ENCODE measurements around the gene STAM2. TPM values are rescaled to one million over a fixed set of nuclear protein-coding genes. Genes with fewer than 3 reads are reported as not detected.
"Not testable (repeated sequence)": the region's sequence is repeated elsewhere in the genome, so short reads cannot be mapped to it uniquely, and the experiment has no call there.

Gene STAM2
- total RNA-seq, 1 donor from 2014 or later, result 25.7 TPM

GRCh38 chr2:152189622-152190495 lies 14.3 kb upstream of the STAM2 start:
- TF ChIP-seq, protein P1, sequence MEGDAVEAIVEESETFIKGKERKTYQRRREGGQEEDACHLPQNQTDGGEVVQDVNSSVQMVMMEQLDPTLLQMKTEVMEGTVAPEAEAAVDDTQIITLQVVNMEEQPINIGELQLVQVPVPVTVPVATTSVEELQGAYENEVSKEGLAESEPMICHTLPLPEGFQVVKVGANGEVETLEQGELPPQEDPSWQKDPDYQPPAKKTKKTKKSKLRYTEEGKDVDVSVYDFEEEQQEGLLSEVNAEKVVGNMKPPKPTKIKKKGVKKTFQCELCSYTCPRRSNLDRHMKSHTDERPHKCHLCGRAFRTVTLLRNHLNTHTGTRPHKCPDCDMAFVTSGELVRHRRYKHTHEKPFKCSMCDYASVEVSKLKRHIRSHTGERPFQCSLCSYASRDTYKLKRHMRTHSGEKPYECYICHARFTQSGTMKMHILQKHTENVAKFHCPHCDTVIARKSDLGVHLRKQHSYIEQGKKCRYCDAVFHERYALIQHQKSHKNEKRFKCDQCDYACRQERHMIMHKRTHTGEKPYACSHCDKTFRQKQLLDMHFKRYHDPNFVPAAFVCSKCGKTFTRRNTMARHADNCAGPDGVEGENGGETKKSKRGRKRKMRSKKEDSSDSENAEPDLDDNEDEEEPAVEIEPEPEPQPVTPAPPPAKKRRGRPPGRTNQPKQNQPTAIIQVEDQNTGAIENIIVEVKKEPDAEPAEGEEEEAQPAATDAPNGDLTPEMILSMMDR (IDR thresholded peaks at IDR 0.05; ENCODE audit: insufficient read depth, low read length, poor library complexity, severe bottlenecking), result peak; percentile 76
- no peak for DNase-seq (ENCODE audit: low read depth)
- H3K4me3 ChIP-seq (ENCODE audit: low read depth, low read length), result no peak overlapping the region
- no peaks in the 10 kb centered on the region for H3K36me3 ChIP-seq (ENCODE audit: control insufficient read depth, insufficient read depth, low read length)
- no peaks in the 10 kb centered on the region for H3K27me3 ChIP-seq (ENCODE audit: control insufficient read depth, insufficient read depth, low read length)

DNA sequence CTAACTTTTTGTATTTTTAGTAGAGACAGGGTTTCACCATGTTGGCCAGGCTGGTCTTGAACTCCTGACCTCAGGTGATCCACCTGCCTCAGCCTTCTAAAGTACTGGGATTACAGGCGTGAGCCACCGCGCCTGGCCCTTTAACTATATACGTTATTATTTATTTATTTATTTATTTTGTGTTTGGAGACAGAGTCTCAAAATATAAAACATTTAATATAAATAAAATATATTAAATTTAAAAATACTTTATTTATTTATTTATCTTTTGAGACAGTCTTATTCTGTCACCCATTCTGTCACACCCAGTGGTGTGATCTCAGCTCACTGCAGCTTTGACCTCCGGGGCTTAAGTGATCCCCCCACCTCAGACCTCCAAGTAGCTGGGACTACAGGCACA lies 11.2 kb upstream of the STAM2 start:
- H3K4me3 ChIP-seq (ENCODE audit: low read depth, low read length); H3K36me3 ChIP-seq (ENCODE audit: control insufficient read depth, insufficient read depth, low read length); H3K27me3 ChIP-seq (ENCODE audit: control insufficient read depth, insufficient read depth, low read length); DNase-seq (ENCODE audit: low read depth): not testable (repeated sequence)

DNA sequence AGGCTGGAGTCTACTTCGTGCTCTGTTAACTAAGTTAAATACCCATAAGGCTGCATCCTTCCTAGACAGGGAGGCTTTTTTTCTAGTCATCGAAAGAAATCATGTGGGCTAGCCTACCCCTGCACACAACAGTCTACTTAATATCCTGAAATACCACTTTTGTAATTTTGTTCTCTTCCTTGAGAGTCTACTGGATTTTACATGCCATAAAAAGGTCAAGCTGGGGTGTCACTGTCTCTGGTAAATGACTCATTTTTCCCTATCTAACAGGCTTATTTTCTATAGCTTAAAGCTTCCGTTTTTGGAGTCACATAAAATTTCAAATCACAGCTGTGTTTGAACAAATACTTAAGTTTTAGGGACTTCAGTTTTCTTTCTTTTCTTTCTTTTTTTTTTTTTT lies 10.7 kb upstream of the STAM2 start:
- Histone ChIP-seq H3K27me3 (ENCODE audit: control insufficient read depth, insufficient read depth, low read length) (no peaks in the 10 kb centered on the region), H3K4me3 (ENCODE audit: low read depth, low read length) (no peak overlapping the region), H3K36me3 (ENCODE audit: control insufficient read depth, insufficient read depth, low read length) (no peaks in the 10 kb centered on the region)
- TF ChIP-seq, protein P1 (IDR thresholded peaks at IDR 0.05; ENCODE audit: insufficient read depth, low read length, poor library complexity, severe bottlenecking), result no peak
- DNase-seq (ENCODE audit: low read depth), result no peak

DNA sequence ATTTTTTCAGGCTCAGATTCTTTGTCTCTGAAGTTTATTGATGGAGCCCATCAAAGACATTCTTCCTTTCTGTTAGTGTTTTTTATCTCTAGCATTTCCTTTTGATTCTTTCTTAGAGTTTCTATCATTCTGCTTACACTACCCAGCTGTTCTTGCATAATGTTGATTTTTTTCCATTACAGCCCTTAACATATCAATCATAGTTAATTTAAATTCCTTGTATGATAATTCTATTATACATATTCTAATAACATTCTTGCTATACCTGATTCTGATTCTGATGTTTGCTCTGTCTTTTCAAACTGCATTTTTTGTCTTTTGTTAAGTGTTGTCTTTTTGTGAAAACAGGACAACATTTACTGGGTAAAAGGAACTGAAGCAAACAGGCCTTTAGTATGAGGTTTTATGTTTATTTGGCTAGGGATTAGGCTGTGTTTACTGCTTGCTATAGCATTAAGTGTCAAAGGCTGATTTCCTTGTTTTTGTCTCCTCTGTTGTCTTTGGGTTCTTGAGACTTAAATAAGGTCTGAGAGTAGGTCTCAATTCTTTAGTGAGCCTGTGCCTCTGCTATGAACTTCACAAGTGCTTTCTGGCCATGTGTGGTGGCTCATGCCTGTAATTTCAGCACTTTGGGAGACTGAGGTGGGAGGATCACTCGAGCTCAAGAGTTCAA lies 8.0 kb upstream of the STAM2 start:
- H3K27me3 ChIP-seq (ENCODE audit: control insufficient read depth, insufficient read depth, low read length), result no peaks in the 10 kb centered on the region
- no peak overlapping the region for H3K4me3 ChIP-seq (ENCODE audit: low read depth, low read length)
- TF ChIP-seq, protein P1 (IDR thresholded peaks at IDR 0.05; ENCODE audit: insufficient read depth, low read length, poor library complexity, severe bottlenecking), result no peak
- DNase-seq (ENCODE audit: low read depth), result no peak
- H3K36me3 ChIP-seq (ENCODE audit: control insufficient read depth, insufficient read depth, low read length), result no peaks in the 10 kb centered on the region

GRCh38 chr2:152177667-152178066 lies 2.1 kb upstream of the STAM2 start:
- not testable (repeated sequence) for H3K36me3 ChIP-seq (ENCODE audit: control insufficient read depth, insufficient read depth, low read length); DNase-seq (ENCODE audit: low read depth); H3K4me3 ChIP-seq (ENCODE audit: low read depth, low read length); H3K27me3 ChIP-seq (ENCODE audit: control insufficient read depth, insufficient read depth, low read length)

- DNase-seq (ENCODE audit: low read depth), result no peak
- no peaks in the 10 kb centered on the region for H3K27me3 ChIP-seq (ENCODE audit: control insufficient read depth, insufficient read depth, low read length)
Observed at GRCh38 chr2:152176113-152176714, 651 bp upstream of the STAM2 start.

More at GRCh38 chr2:152176113-152176714, 651 bp upstream of the STAM2 start:
- TF ChIP-seq, protein P1 (IDR thresholded peaks at IDR 0.05; ENCODE audit: insufficient read depth, low read length, poor library complexity, severe bottlenecking), result no peak
- peak overlapping the region; percentile 85 for H3K4me3 ChIP-seq (ENCODE audit: low read depth, low read length)
- no peaks in the 10 kb centered on the region for H3K36me3 ChIP-seq (ENCODE audit: control insufficient read depth, insufficient read depth, low read length)

All from kidney epithelial cell (primary cell).